Esophagus squamous epithelium (tissue), 4 donors: ENCODE results near the gene GPC6.

Experiments used
- CTCF ChIP-seq, 6 experiments: fragments of 450-650 bp in 4 of 6; fragments of 200-600 bp in 2 of 6; sonication (generic) in 2 of 6; IDR thresholded peaks; one replicate each; pipeline ENCODE4 v1.5.1; 2016 to 2019; ENCODE audit warnings: antibody characterized with exemption in 6 of 6, mild to moderate bottlenecking in 4 of 6, moderate library complexity in 4 of 6
- POLR2A ChIP-seq, 4 donors: fragments of 450-650 bp; IDR thresholded peaks; one replicate each; pipeline ENCODE4 v1.6.1; 2017; ENCODE audit warnings: antibody characterized with exemption in 4 of 4, mild to moderate bottlenecking in 4 of 4, moderate library complexity in 3 of 4

GRCh38 chr13:93714171-93714570 lies 487.6 kb downstream of the GPC6 start:
- TF ChIP-seq CTCF (IDR thresholded peaks at IDR 0.05) (no peak), POLR2A (IDR thresholded peaks at IDR 0.05) (no peak)
